GM12874 (cell line): ENCODE data around the gene CTNNAL1.

Experiments
- TF ChIP-seq, protein P1 (sequence below): IDR thresholded peaks from 2 replicates; pipeline ENCODE4 v1.5.1; 2011; ENCODE audit warnings: low read depth, mild to moderate bottlenecking, control low read depth, low read length, moderate library complexity; ENCODE audit not compliant: insufficient read depth

The CTNNAL1 gene, protein sequence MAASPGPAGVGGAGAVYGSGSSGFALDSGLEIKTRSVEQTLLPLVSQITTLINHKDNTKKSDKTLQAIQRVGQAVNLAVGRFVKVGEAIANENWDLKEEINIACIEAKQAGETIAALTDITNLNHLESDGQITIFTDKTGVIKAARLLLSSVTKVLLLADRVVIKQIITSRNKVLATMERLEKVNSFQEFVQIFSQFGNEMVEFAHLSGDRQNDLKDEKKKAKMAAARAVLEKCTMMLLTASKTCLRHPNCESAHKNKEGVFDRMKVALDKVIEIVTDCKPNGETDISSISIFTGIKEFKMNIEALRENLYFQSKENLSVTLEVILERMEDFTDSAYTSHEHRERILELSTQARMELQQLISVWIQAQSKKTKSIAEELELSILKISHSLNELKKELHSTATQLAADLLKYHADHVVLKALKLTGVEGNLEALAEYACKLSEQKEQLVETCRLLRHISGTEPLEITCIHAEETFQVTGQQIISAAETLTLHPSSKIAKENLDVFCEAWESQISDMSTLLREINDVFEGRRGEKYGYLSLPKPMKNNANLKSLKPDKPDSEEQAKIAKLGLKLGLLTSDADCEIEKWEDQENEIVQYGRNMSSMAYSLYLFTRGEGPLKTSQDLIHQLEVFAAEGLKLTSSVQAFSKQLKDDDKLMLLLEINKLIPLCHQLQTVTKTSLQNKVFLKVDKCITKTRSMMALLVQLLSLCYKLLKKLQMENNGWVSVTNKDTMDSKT

DNA sequence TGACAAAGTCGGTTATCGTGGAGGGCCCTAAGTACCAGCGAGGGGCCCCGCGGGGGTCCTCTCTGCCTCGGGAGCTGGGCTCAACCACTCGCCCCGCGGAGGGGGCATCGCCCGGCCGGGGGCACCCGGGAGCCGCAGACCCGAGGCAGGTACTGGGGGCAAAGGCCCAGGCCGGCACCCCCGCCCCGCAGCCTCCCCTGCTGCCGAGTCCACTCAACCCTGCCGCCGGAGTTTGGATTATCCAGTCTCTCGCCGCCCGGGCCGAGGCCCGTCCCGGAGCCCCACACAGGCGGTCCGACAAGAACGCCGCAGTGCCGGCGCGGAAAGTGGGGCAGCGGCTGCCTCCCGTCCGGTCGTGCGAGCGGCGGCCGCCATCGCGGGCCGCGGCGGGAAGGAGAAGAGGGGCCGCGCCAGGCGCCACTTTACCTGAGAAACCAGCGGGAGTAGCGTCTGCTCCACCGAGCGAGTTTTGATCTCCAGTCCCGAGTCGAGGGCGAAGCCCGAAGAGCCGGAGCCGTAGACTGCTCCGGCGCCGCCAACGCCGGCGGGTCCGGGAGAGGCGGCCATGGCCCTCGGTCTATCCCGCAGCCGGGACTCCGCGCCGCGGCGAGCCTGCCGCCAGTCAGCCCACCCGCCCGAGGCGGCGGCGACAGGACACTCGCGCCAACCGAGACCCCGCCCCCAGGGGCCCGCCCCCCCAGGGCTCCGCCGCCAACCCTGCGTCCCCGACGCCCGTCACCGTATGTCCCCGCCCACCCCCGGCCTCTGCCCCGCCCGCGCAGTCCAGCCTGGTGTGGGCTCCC is at the start of gene CTNNAL1:
Gene CTNNAL1 (minus strand): TSS at position 624 of the 803 bp plus-strand sequence. CDS start 57 bp downstream, at position 567.
- TF ChIP-seq, protein P1, sequence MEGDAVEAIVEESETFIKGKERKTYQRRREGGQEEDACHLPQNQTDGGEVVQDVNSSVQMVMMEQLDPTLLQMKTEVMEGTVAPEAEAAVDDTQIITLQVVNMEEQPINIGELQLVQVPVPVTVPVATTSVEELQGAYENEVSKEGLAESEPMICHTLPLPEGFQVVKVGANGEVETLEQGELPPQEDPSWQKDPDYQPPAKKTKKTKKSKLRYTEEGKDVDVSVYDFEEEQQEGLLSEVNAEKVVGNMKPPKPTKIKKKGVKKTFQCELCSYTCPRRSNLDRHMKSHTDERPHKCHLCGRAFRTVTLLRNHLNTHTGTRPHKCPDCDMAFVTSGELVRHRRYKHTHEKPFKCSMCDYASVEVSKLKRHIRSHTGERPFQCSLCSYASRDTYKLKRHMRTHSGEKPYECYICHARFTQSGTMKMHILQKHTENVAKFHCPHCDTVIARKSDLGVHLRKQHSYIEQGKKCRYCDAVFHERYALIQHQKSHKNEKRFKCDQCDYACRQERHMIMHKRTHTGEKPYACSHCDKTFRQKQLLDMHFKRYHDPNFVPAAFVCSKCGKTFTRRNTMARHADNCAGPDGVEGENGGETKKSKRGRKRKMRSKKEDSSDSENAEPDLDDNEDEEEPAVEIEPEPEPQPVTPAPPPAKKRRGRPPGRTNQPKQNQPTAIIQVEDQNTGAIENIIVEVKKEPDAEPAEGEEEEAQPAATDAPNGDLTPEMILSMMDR = no peak

GRCh38 chr9:109062543-109062942 is 49.2 kb upstream of the CTNNAL1 start:
- TF ChIP-seq, protein P1 = no peak

DNA sequence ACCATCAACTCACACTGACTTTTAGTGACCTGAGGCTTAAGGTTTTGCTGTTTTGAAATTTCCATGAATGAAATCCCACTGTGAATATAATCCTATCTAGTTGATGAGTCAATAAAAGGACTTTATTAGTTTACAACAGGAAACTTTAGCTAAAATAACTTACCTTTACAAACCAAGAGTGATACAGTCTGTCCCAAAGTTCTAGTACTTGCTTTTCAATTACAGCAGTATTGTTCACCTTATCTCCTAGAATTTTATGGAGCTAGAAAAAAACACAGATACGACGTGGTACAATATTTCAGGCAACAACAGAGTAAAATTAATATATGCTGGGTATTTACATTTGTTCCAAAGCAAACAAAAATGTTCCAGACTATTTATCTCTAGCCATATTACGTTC is 46.9 kb upstream of the CTNNAL1 start:
- TF ChIP-seq, protein P1 = no peak

GRCh38 chr9:109052416-109052815 is 39.1 kb upstream of the CTNNAL1 start:
- TF ChIP-seq, protein P1 = no peak

GRCh38 chr9:109051733-109052132 is 38.4 kb upstream of the CTNNAL1 start:
- TF ChIP-seq, protein P1 = no peak

- TF ChIP-seq, protein P1 = no peak
Observed at GRCh38 chr9:109050444-109050843, 37.1 kb upstream of the CTNNAL1 start.

GRCh38 chr9:109048822-109049221 is 35.5 kb upstream of the CTNNAL1 start:
- TF ChIP-seq, protein P1 = no peak
